Ovary (tissue), 3 donors: ENCODE data around the gene MRPL14.

Experiments used
- EP300 ChIP-seq: sonication (generic); formaldehyde crosslinking; IDR thresholded peaks from one replicate; pipeline ENCODE4 v1.6.1; 2017; ENCODE audit warnings: antibody characterized with exemption
- POLR2A ChIP-seq: fragments of 450-650 bp; IDR thresholded peaks from one replicate; pipeline ENCODE4 v1.6.1; 2017; ENCODE audit warnings: antibody characterized with exemption, mild to moderate bottlenecking, moderate library complexity
- TF ChIP-seq, protein P1 (sequence below), 3 donors: fragments of 450-650 bp in 2 of 3; fragments of 200-600 bp in 1 of 3; IDR thresholded peaks; one replicate each; pipeline versions ENCODE4 v1.5.1 to v1.8.0; 2016 to 2022; ENCODE audit warnings: antibody characterized with exemption in 3 of 3, mild to moderate bottlenecking in 1 of 3
- donor health status: DM: no; HTN: no; CAD: no.

- TF ChIP-seq, protein P1, sequence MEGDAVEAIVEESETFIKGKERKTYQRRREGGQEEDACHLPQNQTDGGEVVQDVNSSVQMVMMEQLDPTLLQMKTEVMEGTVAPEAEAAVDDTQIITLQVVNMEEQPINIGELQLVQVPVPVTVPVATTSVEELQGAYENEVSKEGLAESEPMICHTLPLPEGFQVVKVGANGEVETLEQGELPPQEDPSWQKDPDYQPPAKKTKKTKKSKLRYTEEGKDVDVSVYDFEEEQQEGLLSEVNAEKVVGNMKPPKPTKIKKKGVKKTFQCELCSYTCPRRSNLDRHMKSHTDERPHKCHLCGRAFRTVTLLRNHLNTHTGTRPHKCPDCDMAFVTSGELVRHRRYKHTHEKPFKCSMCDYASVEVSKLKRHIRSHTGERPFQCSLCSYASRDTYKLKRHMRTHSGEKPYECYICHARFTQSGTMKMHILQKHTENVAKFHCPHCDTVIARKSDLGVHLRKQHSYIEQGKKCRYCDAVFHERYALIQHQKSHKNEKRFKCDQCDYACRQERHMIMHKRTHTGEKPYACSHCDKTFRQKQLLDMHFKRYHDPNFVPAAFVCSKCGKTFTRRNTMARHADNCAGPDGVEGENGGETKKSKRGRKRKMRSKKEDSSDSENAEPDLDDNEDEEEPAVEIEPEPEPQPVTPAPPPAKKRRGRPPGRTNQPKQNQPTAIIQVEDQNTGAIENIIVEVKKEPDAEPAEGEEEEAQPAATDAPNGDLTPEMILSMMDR (IDR thresholded peaks at IDR 0.05): no peak
- no peak for TF ChIP-seq EP300
- peak; percentile 45 for TF ChIP-seq POLR2A
These were observed at the start of gene MRPL14, which contains the start of gene TMEM63B for GRCh38 chr6:44127186-44128019.
